GM21619 (cell line): ENCODE data around the gene WNK2.

Experiments
- ATAC-seq: cut with Tn5 transposase; IDR thresholded peaks from one replicate; pipeline ENCODE4 v1.9.1; 2021; ENCODE audit not compliant: unreplicated experiment

Gene WNK2

DNA sequence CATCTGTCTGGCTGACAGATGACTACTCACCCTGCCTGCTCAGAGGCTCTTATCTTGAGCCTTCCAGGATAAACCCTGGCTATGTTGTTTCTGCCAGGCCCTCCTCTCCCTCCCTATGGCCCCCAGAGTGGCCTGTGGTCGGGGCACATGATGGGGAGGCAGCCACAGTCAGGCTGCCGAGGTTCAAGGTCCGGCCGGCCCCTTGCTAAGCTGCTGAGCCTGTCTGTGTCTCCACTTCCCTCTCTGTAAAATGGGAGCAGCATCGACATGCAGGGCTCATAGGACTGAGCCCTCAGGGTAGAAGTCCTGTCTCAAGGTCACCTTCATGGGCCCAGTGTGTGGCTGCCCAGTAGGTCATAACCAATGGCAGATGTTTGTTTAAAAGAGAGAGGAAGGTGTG is 28.5 kb downstream of the WNK2 start:
- no peak for ATAC-seq

DNA sequence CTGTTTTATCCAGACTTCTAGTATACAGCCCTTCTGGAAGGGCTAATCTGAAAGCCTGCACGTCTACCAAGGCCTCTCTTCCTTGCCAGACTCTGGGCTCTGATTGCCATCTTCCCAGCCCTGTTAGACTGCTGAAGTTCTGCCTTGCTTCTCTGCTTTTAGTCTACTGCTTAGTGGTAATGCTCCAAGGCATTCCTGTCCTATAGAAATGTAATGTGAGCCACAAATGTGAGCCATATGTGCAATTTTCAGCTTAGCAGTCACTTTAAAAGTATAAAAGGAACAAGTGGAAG is 32.1 kb downstream of the WNK2 start:
- ATAC-seq = no peak

DNA sequence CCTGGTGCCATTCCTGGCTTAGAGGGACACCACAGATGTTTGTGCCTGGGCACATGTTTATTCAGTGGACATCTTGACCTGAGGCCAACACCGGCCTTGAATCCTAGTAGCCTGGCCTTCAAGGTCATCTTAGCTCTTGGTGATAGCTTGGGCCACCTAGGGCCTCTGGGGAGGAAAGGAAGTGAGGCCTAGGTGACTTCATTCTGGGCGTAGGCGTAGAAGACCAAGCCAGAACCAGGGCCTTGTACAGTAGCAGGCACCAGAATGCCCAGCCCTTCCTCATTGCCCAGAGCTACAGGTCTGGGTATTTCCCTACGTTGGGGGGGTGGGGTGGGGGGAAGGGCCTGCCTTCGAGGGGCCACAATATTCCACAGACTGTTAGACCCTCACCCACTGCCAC is 33.8 kb downstream of the WNK2 start:
- no peak for ATAC-seq

- no peak for ATAC-seq
Measured at GRCh38 chr9:93218161-93218560, 34.2 kb downstream of the WNK2 start.

DNA sequence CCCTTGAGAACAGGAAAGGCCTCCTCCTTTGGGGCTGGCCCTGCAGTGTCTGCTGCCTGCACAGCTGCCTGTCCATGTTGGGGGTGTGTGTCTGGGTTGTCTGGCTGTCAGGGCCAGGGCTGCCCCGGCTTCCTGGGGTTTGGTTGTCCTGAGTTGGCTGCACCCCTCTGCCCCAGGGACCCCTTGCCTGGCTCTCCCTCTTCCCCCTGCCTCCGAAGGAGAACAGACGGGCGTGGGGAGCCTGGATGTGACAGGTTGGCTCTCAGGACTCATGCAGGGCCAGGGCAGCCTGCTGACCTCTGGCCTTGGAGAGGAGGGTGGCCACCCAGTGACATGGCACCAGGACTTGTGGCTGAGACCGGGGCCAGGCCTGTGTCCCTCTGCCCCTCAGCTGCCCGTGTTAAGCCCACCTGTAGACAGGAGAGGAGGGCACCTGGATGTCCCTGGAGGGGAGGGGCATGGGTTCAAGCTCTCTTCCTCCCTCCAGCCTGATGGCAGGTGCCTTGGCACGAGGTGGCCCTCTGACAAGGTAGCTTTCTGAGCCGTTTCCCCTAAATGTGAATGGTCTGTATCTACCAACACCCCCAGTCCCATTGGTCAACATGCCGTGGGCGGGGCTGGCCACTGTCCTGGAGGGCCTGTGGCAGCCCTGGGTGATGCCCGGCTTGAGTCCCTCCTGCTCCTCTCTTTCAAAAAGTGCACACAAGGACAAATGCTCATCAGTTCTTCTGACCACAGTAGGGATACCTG is 34.9 kb downstream of the WNK2 start:
- ATAC-seq = no peak

GRCh38 chr9:93219692-93220091 is 35.8 kb downstream of the WNK2 start:
- no peak for ATAC-seq

DNA sequence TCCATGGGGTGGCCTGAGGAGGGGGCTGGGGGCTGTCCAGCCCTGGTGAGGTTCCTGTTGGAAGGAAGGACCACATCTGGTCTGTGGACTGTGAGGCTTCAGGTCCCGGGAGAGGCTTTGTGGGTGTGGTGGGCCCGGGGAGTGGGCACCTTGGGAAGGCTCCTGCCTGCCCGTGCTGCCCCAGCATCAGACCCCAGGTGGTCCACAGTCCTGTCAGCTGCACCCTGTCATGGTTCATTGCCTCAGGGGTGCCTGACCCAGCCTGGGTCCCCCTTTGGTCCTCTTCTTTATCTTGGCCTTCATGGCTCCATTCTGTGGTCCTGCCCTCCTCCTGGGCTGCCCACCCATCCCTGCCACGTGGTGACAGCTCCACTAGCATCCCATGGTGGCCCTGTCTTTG is 36.7 kb downstream of the WNK2 start:
- no peak for ATAC-seq

- ATAC-seq = no peak
Measured at GRCh38 chr9:93221044-93221443, 37.1 kb downstream of the WNK2 start.

DNA sequence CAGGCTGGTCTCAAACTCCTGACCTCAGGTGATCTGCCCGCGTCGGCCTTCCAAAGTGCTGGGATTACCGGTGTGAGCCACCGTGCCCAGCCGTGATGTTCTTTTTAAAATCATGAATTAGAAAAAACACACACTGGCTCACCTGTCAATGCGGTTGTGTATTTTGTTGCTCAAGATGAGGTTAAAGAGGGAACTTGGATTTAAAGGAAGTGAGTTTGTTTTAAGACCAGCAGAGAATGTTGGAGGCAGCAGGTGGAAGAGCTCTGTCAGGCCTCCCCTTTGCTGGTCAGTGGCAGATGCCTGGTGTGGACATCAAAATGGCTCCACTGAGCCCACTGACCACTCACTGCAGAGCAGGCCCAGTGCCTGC is 38.9 kb downstream of the WNK2 start:
- no peak for ATAC-seq

- no peak for ATAC-seq
Measured at GRCh38 chr9:93223260-93224180, 39.6 kb downstream of the WNK2 start.

GRCh38 chr9:93224591-93224990 is 40.7 kb downstream of the WNK2 start:
- ATAC-seq = no peak

GRCh38 chr9:93225417-93225816 is 41.5 kb downstream of the WNK2 start:
- no peak for ATAC-seq

GRCh38 chr9:93225892-93226291 is 42.0 kb downstream of the WNK2 start:
- no peak for ATAC-seq

- no peak for ATAC-seq
Measured at GRCh38 chr9:93226819-93227218, 42.9 kb downstream of the WNK2 start.

DNA sequence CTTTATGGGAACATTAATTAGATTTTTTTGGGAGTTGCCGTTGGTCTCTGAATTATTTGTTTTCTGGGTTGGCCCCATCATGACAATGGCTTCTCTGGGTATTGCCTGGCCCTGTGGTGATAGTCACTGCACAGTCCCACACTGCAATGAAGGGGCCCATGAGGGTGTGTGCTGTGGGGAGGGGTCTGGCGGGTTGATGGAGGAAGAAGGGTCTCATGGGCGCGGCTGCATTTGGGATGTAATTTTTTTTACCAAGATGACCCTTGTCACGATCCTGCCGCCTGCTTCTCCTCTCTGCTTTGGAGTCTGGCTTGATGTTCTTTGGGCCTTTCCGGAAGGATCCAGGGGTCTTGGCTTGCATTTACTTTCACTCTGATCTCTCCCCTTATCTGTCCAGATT is 44.1 kb downstream of the WNK2 start:
- ATAC-seq = no peak

DNA sequence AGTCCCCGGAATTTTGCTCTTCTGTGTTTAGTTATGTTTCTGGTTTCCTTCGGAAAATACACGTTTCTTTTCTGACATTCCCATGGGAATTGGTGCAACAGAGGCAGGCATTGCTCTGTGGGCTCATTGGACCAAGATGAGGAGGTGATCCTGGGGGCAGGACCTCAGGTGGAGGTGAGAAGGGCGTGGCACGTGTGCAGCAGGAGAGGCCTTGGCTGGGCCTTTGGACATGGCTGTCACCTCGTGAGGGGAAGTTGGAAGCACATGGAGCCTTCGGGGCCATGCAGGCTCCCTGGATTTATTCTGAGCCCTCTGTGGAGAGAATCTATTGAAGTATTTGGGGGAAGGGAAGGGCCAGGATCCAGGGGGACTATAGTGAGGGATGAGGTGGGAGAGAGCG is 44.5 kb downstream of the WNK2 start:
- ATAC-seq = no peak

GRCh38 chr9:93229636-93230035 is 45.7 kb downstream of the WNK2 start:
- no peak for ATAC-seq

GRCh38 chr9:93230185-93230584 is 46.2 kb downstream of the WNK2 start:
- ATAC-seq = no peak

- no peak for ATAC-seq
Measured at GRCh38 chr9:93230601-93231000, 46.7 kb downstream of the WNK2 start.

DNA sequence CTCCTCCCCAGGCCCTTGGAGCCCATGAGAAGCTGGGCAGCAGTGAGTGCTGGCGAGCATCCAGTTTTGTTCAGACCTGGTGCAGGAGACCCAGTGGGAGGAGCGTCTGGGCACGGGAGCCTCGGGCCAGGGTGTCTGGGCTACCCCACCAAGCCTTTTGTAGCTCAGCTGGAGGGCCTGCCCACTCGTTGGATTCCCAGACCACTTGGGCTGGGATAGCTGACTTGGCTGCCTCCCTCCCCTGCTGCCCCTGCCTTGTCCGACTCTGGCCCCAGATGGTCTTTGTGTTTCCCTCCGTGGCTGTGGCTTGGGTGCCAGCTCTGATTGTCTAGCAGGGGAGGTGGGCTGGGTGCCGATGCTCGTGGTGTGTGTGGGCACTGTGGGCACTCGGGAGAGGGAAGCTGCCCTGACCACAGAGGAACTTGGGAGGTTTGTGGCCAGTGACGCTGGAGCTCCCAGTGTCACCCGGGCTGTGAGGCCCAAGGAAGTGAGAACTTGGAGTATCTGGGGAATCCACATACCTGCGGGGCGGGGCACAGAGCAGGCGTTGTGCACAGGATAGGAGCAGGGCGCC is 47.3 kb downstream of the WNK2 start:
- no peak for ATAC-seq

- no peak for ATAC-seq
Measured at GRCh38 chr9:93231716-93232115, 47.8 kb downstream of the WNK2 start.

- no peak for ATAC-seq
Measured at GRCh38 chr9:93232388-93232960, 48.5 kb downstream of the WNK2 start.
